B cell (primary cell): ENCODE measurements around the gene XPO4. TPM values are rescaled to one million over a fixed set of nuclear protein-coding genes. Genes with fewer than 3 reads are reported as not detected.

Source experiments
- ATAC-seq: fragments of 200-7000 bp; cut with Tn5 transposase; one replicate; pipeline ENCODE4 v1.10.0; 2021; ENCODE audit warnings: low read depth, mild to moderate bottlenecking, moderate number of reproducible peaks, moderate library complexity
- CTCF ChIA-PET: fragments of 350-600 bp; sonication (Branson Sonifier 250); formaldehyde crosslinking; loops from one replicate; lab custom pipeline; 2021; ENCODE audit warnings: antibody characterized with exemption, inconsistent platforms; lab: Charles Lee
- POLR2A ChIA-PET: fragments of 350-600 bp; sonication (Branson Sonifier 250); formaldehyde crosslinking; loops from one replicate; lab custom pipeline; 2021; ENCODE audit warnings: antibody characterized with exemption; lab: Charles Lee
- DNase-seq: peaks from one replicate; pipeline ENCODE4 v3.0.0; 2013
- H2AFZ ChIP-seq: 2 replicates; pipeline ENCODE4 v1.6.1; 2012; ENCODE audit warnings: mild to moderate bottlenecking, low read depth, low read length; ENCODE audit not compliant: insufficient read depth, poor library complexity, severe bottlenecking
- H3K27ac ChIP-seq, 2 donors: 1 replicate in 1 of 2; 2 replicates in 1 of 2; pipeline ENCODE4 v1.5.1; 2012 to 2013; ENCODE audit warnings: low read length in 2 of 2, mild to moderate bottlenecking in 2 of 2, moderate library complexity in 1 of 2
- H3K27me3 ChIP-seq, 4 experiments: fragments of 200-600 bp in 1 of 4; sonication (generic) in 1 of 4; replicated peaks in 1 of 4; 1 replicate in 2 of 4; 2 replicates in 2 of 4; pipeline versions ENCODE4 v1.6.1 to v1.7.0; 2013 to 2016; ENCODE audit warnings: low read length in 3 of 4, mild to moderate bottlenecking in 2 of 4, mixed read lengths in 1 of 4, moderate library complexity in 1 of 4; ENCODE audit not compliant: insufficient read depth in 4 of 4, control insufficient read depth in 3 of 4; ENCODE audit errors: control extremely low read depth in 1 of 4
- H3K36me3 ChIP-seq, 2 experiments: replicated peaks in 1 of 2; 1 replicate in 1 of 2; 2 replicates in 1 of 2; pipeline versions ENCODE4 v1.6.1 to v1.7.1; 2013; ENCODE audit warnings: low read length in 1 of 2; ENCODE audit not compliant: insufficient read depth in 2 of 2, control insufficient read depth in 1 of 2; ENCODE audit errors: control extremely low read depth in 1 of 2, extremely low read depth in 1 of 2
- H3K4me1 ChIP-seq, 2 donors: fragments of 200-600 bp in 1 of 2; sonication (generic) in 1 of 2; 1 replicate in 1 of 2; 2 replicates in 1 of 2; pipeline versions ENCODE4 v1.5.1 to v1.6.1; 2013 to 2017; ENCODE audit warnings: low read length in 2 of 2; ENCODE audit not compliant: control insufficient read depth in 2 of 2, insufficient read depth in 2 of 2
- H3K4me2 ChIP-seq: replicated peaks from 2 replicates; pipeline ENCODE3; 2012; ENCODE audit warnings: mild to moderate bottlenecking, low read depth, low read length; ENCODE audit not compliant: poor library complexity, severe bottlenecking
- H3K4me3 ChIP-seq, 5 experiments: fragments of 200-600 bp in 1 of 5; sonication (generic) in 1 of 5; 1 replicate in 3 of 5; 2 replicates in 2 of 5; pipeline versions ENCODE4 v1.5.1 to v1.7.0; 2011 to 2016; ENCODE audit warnings: low read length in 4 of 5, mild to moderate bottlenecking in 4 of 5, low read depth in 2 of 5, control low read depth in 1 of 5, moderate library complexity in 1 of 5; ENCODE audit not compliant: insufficient read depth in 1 of 5; ENCODE audit errors: control extremely low read depth in 1 of 5, extremely low read depth in 1 of 5
- H3K79me2 ChIP-seq: fragments of 200-600 bp; sonication (generic); one replicate; pipeline ENCODE4 v1.6.0; 2016; ENCODE audit warnings: low read length; ENCODE audit not compliant: control insufficient read depth, insufficient read depth
- H3K9ac ChIP-seq: fragments of 200-600 bp; sonication (generic); 2 replicates; pipeline ENCODE4 v1.6.1; 2017; ENCODE audit warnings: mild to moderate bottlenecking, low read length, moderate library complexity
- H3K9me3 ChIP-seq, 3 donors: one replicate each; pipeline versions ENCODE4 v1.6.1 to v1.7.1; 2013; ENCODE audit warnings: low read length in 2 of 3; ENCODE audit not compliant: control insufficient read depth in 2 of 3, insufficient read depth in 1 of 3; ENCODE audit errors: control extremely low read depth in 1 of 3
- H4K20me1 ChIP-seq: 2 replicates; pipeline ENCODE4 v1.6.0; 2012; ENCODE audit warnings: mild to moderate bottlenecking, low read length; ENCODE audit not compliant: insufficient read depth, control insufficient read depth, poor library complexity, severe bottlenecking
- H3K27ac Mint-ChIP-seq: one replicate; pipeline ENCODE4 v1.8.0; 2021; ENCODE audit warnings: mixed read lengths
- H3K27me3 Mint-ChIP-seq: one replicate; pipeline ENCODE4 v1.8.0; 2021; ENCODE audit warnings: mixed read lengths
- H3K4me1 Mint-ChIP-seq: one replicate; pipeline ENCODE4 v1.8.0; 2021; ENCODE audit warnings: mixed read lengths
- H3K4me3 Mint-ChIP-seq: one replicate; pipeline ENCODE4 v1.8.0; 2021; ENCODE audit warnings: mixed read lengths
- H3K9me3 Mint-ChIP-seq: one replicate; pipeline ENCODE4 v1.8.0; 2022; ENCODE audit warnings: mixed read lengths; ENCODE audit not compliant: insufficient read depth
- CTCF ChIP-seq: fragments of 200-600 bp; IDR thresholded peaks from one replicate; pipeline ENCODE4 v1.8.0; 2022; ENCODE audit warnings: antibody characterized with exemption, mild to moderate bottlenecking
- EZH2 ChIP-seq: IDR thresholded peaks from 2 replicates; pipeline ENCODE4 v1.6.1; 2012; ENCODE audit warnings: borderline replicate concordance, low read depth, mild to moderate bottlenecking, moderate library complexity, low read length; ENCODE audit not compliant: insufficient read depth, poor library complexity, severe bottlenecking
- WGBS: methylation state at CpG from one replicate; pipeline ENCODE4 v1.1.5; 2013; ENCODE audit warnings: missing lambda C conversion rate; ENCODE audit not compliant: insufficient coverage; 5-methylcytosine and 5-hydroxymethylcytosine counted together
- intact Hi-C: fragments of 100-400 bp; cut with micrococcal nuclease; formaldehyde crosslinking; loops from one replicate; pipeline ENCODE4 v1.10.0; 2022
- polyA plus RNA-seq: library from polyadenylated mRNA; depleted of rRNA; stranded (reverse); fragments of >200 nt; gene quantifications from 2 replicates; pipeline ENCODE4 v1.2.3, GENCODE V29; 2012
- total RNA-seq, 2 donors: library from RNA; stranded (reverse); fragments of 120-200 nt in 1 of 2; gene quantifications; 1 replicate in 1 of 2; 2 replicates in 1 of 2; pipeline versions ENCODE4 v1.2.3 to v1.2.4, GENCODE V29; 2013 to 2022

XPO4 gene
- total and polyA plus RNA-seq, 2 donors (not counting 1 experiment from before 2014, with no cell fraction given), result 6.2 to 25.9 TPM

- no peaks in the 10 kb centered on the region for H3K27me3 ChIP-seq
- H4K20me1 ChIP-seq, result no peaks in the 10 kb centered on the region
- no peak overlapping the region for H3K27ac ChIP-seq
- H3K36me3 ChIP-seq, result no peaks in the 10 kb centered on the region
- no peak overlapping the region for H3K9ac ChIP-seq
- Mint-ChIP-seq H3K4me3 (no peak overlapping the region), H3K27ac (no peak overlapping the region), H3K9me3 (no peaks in the 10 kb centered on the region), H3K4me1 (no peaks in the 10 kb centered on the region), H3K27me3 (no peaks in the 10 kb centered on the region)
- ATAC-seq (no peak), DNase-seq (no peak)
- H3K4me3 ChIP-seq, result no peak overlapping the region
- POLR2A ChIA-PET, result no interaction called here
- no peak for TF ChIP-seq CTCF
- no peak for TF ChIP-seq EZH2
- peaks cover 0 to 2% (median 0%) of the 10 kb centered on the region in 3 donors for H3K9me3 ChIP-seq
- H3K4me2 ChIP-seq, result no peak overlapping the region
- no peaks in the 10 kb centered on the region for H3K79me2 ChIP-seq
- no peaks in the 10 kb centered on the region for H3K4me1 ChIP-seq
- WGBS, result 93% methylated on average over 26 of the region's 33 CpGs
- CTCF ChIA-PET, result no interaction called here
- H2AFZ ChIP-seq, result no peak overlapping the region
- intact Hi-C loops, result no loop called here
Observed at GRCh38 chr13:20729633-20730585, 172.6 kb downstream of the XPO4 start.
